Ishikawa (cell line): ENCODE data around the gene COA7.

Source experiments
- EP300 ChIP-seq: IDR thresholded peaks from 2 replicates; pipeline ENCODE4 v1.6.1; 2012; ENCODE audit warnings: borderline replicate concordance
- MAX ChIP-seq: IDR thresholded peaks from 2 replicates; pipeline ENCODE4 v1.6.1; 2012
- RAD21 ChIP-seq: IDR thresholded peaks from 2 replicates; pipeline ENCODE4 v1.6.1; 2012; ENCODE audit warnings: low read depth
- TAF1 ChIP-seq: IDR thresholded peaks from 2 replicates; pipeline ENCODE4 v1.6.1; 2012; ENCODE audit warnings: low read depth, mild to moderate bottlenecking

DNA sequence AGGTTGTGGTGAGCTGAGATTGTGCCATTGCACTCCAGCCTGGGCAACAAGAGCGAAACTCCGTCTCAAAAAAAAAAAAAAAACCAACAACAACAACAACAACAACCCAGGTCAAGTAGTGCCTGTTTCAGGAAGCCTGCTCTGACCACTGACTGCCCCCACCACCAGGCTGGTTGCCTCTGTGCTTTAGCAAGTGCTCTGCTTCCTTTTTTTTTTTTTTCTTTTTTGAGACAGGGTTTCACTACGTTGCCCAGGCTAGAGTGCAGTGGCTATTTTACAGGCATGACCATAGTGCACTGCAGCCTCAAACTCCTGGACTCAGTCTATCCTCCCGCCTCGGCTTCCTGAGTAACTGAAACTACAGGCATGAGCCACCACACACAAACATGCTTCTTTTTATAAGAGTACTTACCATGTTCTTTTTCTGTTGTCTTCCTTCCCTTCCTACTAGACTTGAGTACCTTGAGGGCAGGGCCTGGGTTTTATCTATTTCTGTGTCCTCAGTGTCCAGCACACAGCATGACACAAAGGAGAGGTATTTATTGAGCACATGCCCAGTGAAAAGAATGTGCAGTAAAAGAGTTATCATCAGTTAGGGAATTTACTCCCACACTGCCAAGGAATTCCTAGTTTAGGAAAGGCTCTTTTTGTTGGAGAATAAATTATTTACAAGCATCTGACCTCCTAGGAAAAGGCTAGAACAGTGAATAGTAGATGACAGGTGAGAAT, 9.9 kb upstream of the COA7 start:
- TF ChIP-seq TAF1 (no peak), RAD21 (no peak), MAX (no peak), EP300 (no peak)
